ENCODE measurements around the gene RIMOC1.

Gene RIMOC1

DNA sequence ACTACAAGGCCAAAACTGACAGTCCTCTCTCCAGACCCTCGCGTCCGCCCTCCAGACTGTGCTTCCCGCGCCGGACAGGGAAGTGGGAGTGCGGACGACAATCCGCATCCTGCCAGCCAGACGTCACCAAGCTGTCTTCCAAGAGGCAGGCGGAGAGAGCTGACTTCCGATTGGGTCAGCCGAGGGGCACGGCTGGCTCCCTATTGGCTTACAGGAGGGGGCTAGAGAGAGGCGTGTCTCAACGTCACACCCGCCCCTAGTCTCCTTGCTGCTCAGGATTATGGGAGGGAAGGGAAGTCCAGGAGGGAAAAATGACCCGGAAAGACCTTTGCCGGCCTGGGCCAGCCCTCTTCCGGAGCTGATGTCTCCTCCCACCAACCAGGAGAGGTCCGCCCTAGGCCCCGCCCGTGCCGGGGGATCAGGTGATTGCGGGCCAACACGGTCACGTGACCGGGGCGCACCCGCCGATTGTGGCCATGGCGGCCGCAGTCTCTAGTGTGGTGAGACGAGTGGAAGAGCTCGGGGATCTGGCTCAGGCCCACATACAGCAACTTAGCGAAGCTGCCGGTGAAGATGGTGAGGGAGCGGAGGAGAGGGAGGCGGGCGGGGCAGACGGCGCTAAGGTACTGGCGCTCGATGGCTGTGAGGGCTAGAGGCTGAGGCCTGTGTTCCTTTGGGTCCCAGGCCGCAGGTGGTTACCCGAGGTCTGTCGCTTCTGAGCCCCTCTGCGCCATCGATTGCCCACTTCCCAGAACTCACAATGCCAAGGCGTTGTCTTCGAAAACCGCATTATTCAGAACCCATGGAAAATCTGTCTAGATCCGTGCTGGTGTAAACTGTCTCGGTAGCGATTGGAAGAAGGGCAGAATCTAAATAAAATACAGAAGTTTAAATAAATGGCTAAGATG is at the start of gene RIMOC1:
RIMOC1 (plus strand) TSS at position 453 of the 908 bp plus-strand sequence; CDS start at position 477, 24 bp downstream.
- DNase-seq (ENCODE audit: low spot score): peak; percentile 100

- DNase-seq (ENCODE audit: low spot score): peak; percentile 78
Measured at GRCh38 chr5:41856644-41857491, 47.3 kb upstream of the RIMOC1 start.

- no peak for DNase-seq (ENCODE audit: low spot score)
Measured at GRCh38 chr5:41857989-41858388, 46.2 kb upstream of the RIMOC1 start.

DNA sequence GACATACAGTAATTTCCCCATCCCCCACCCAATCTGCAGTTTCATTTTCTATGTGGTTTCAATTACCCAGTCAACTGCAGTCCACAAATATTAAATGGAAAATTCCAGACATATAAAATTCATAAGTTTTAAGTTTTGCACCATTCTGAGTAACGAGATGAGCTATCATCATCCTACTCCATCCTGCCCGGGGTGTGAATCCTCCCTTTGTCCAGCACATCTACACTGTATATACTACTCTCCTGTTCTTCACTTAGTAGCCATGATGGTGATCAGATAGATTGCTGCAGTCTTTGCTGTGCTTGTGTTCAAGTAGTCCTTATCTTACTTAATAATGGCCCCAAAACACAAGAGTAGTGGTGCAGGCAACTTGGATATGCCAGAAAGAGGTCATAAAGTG is 45.3 kb upstream of the RIMOC1 start:
- no peak for DNase-seq (ENCODE audit: low spot score)

DNA sequence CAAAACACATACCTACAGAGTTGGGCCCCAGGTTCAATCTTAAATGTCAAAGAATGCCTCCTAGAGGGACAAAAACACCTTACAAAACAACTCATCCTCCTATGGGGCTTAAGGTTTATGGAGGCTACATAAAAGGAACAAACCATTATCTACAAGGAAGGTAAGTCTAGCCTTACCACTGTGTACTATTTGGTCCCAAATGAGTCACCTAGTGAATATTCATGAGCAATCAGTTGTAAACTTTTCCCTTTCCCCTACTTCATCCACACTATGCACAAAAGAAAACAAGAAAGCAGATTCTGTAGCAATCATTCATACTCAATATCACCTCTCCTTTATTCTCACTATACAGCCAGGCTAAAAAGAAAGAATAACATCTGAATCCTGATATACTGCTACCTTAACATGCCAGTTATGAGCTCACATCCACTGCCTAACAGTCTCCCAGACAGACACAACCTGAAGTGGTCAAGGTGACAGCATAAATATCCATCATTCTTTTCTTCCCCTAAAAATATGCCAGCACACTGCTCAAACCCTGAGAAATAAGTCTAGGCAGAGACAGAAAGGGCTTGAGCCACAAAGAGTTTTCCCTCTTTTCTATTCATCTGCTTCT is 40.2 kb upstream of the RIMOC1 start:
- no peak for DNase-seq (ENCODE audit: low spot score)

DNA sequence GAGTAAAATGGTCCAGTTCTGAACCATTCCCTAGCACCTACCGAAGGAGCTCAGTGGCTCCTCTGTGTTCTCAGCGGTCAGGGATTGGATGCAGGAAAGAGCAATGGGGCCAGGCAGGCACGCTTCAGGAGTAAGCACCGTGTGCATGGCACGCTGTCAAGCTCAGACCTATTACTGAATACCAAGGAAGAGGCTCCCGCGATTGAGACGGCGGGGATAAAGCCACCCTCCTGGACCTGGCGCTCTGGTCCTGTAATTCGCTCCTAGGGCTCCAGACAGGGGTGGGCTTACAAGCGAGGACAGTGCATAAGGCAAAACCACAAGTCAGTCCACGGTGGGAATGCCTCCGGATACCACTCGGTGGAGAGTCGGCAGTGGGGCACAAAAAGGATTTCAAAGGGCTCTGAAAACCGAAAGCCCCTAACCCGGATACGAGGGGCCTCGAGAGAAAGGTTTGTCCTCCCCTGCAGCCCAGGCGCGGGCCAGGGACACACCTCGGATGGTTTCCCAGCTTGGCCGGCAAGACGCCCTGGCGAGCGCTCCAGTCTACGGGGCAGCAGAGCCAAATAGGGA is 34.9 kb upstream of the RIMOC1 start:
- no peak for DNase-seq (ENCODE audit: low spot score)

GRCh38 chr5:41869724-41870626 is 34.2 kb upstream of the RIMOC1 start, which contains the start of gene OXCT1:
Gene OXCT1, minus strand, starts transcription at chr5:41870425. Its CDS starts 67 bp downstream, at chr5:41870358.
- DNase-seq (ENCODE audit: low spot score): peak; percentile 92

DNA sequence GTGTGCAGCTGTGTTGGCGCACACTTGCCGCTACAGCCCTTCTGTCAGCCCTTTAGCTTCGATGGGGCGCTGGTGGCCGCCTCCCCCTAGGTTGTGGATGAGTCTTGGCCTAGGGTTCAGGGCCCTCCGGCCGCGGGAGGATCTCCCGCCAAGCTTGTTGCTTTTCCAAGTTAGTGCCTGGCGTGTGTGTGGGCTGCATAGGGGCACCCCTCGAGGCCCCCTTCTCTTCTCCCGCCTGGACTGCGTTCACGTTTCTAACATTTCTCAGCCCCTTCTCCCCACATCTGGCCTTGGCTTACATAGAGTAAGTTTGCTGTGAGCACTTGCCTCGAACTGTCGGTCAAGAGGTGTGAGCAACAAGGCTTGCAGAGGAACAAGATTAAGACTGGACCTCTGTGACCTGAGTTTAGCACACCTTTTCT is 33.5 kb upstream of the RIMOC1 start:
- DNase-seq (ENCODE audit: low spot score): no peak

DNA sequence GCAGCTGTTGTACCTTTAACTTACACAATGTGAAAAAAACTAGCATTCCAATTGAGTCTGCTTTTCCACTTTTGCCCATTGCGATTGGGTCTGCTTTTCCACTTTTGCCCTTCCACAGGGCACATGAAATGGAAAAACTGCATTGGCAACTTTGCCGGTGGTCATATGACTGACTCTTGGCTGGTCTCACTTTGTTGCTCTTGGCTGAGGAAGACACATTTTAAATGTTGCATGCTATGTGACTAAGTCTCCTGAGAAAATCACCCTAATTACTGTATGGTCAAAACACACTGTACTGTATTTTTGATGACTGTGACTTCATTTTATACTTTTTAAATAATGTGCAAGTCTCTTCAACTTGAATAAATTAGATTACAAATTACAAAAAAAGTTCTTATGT is 32.3 kb upstream of the RIMOC1 start:
- DNase-seq (ENCODE audit: low spot score): no peak

- no peak for DNase-seq (ENCODE audit: low spot score)
Measured at GRCh38 chr5:41874512-41875060, 29.6 kb upstream of the RIMOC1 start.

DNA sequence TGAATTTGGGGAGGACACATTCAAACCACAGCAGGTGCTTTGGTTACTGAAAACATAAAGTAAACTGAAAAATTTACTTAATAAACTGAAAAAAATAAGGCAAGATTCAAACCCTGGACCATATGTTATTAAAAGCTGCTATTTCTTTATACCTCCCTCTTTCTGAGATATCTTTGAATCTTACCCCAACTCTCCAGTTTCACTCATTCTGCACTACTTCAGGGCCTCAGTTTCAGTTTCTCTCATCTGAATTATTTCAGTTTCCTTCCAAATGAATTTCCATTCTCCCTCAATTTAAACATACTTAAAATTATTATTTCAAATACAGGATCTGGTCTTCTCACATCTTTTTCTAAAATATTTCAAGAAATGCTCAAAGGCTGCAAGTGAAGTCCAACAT is 29.0 kb upstream of the RIMOC1 start:
- DNase-seq (ENCODE audit: low spot score): no peak

DNA sequence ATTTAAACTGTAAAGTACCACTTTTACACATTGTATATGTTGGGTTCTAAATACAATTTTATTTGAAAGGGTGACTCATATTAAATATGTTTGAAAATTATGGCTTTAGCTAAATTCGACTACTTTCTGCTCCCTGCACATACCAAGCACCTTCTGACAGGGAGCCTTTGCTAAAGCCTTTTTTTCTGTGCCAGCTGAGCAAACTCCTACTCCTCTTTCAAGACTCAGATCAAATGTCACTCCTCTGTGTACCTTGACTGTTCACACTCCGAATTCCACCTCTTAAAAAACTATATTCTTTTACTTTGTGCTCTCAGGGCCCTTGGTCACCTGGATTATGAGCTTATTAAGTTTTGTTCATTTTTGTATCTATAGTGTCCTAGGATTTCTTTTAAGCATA is 27.5 kb upstream of the RIMOC1 start:
- no peak for DNase-seq (ENCODE audit: low spot score)

GRCh38 chr5:41877408-41877807 is 26.7 kb upstream of the RIMOC1 start:
- DNase-seq (ENCODE audit: low spot score): no peak

DNA sequence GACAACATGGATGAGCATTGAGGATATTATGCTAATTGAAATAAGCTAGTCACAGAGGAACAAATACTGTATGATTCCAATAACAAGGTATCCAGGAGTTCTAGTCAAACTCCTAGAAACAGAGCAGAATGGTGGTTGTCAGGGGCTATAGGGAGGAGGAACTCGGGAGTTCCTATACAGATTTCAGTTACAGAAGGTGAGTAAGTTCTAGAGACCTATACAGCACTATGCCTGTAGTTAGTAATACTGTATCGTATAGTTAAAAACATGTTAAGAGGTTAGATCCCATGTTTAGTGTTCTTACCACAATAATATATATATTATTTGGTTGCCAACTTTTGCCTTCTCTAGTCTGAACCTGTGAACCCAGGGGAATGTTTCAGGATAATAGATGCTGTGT is 26.0 kb upstream of the RIMOC1 start:
- DNase-seq (ENCODE audit: low spot score): no peak

GRCh38 chr5:41878643-41879478 is 25.3 kb upstream of the RIMOC1 start:
- DNase-seq (ENCODE audit: low spot score): no peak

GRCh38 chr5:41882765-41883164 is 21.4 kb upstream of the RIMOC1 start:
- no peak for DNase-seq (ENCODE audit: low spot score)

DNA sequence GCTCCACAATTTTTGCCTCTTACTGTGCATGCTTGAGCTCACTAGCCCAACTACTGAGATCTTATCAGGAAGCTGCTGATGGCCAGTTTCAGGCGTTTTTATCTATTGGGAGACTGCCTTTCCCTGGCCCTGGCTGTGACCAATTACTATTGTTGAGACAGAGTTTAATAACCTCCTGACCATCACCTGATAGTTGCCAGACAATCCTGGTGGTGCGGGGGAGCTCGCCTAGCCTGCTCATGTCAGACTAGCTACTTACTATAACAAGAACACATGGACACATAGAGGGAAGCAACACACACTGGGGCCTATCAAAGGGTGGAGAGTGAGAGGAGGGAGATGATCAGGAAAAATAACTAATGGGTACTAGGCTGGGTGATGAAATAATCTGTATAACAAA is 20.9 kb upstream of the RIMOC1 start:
- DNase-seq (ENCODE audit: low spot score): no peak

- DNase-seq (ENCODE audit: low spot score): no peak
Measured at GRCh38 chr5:41883936-41884335, 20.2 kb upstream of the RIMOC1 start.

- no peak for DNase-seq (ENCODE audit: low spot score)
Measured at GRCh38 chr5:41885286-41885685, 18.9 kb upstream of the RIMOC1 start.
